ENCODE results near the gene ETAA1.

ETAA1 gene

GRCh38 chr2:67453310-67453709 lies 56.2 kb downstream of the ETAA1 start:
- TF ChIP-seq, protein P1, sequence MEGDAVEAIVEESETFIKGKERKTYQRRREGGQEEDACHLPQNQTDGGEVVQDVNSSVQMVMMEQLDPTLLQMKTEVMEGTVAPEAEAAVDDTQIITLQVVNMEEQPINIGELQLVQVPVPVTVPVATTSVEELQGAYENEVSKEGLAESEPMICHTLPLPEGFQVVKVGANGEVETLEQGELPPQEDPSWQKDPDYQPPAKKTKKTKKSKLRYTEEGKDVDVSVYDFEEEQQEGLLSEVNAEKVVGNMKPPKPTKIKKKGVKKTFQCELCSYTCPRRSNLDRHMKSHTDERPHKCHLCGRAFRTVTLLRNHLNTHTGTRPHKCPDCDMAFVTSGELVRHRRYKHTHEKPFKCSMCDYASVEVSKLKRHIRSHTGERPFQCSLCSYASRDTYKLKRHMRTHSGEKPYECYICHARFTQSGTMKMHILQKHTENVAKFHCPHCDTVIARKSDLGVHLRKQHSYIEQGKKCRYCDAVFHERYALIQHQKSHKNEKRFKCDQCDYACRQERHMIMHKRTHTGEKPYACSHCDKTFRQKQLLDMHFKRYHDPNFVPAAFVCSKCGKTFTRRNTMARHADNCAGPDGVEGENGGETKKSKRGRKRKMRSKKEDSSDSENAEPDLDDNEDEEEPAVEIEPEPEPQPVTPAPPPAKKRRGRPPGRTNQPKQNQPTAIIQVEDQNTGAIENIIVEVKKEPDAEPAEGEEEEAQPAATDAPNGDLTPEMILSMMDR (conservative IDR thresholded peaks at IDR 0.05; ENCODE audit: low read depth, low read length), result no peak
- no peak overlapping the region for H3K4me3 ChIP-seq (ENCODE audit: low read length)
- no peak for DNase-seq (ENCODE audit: low read depth)

DNA sequence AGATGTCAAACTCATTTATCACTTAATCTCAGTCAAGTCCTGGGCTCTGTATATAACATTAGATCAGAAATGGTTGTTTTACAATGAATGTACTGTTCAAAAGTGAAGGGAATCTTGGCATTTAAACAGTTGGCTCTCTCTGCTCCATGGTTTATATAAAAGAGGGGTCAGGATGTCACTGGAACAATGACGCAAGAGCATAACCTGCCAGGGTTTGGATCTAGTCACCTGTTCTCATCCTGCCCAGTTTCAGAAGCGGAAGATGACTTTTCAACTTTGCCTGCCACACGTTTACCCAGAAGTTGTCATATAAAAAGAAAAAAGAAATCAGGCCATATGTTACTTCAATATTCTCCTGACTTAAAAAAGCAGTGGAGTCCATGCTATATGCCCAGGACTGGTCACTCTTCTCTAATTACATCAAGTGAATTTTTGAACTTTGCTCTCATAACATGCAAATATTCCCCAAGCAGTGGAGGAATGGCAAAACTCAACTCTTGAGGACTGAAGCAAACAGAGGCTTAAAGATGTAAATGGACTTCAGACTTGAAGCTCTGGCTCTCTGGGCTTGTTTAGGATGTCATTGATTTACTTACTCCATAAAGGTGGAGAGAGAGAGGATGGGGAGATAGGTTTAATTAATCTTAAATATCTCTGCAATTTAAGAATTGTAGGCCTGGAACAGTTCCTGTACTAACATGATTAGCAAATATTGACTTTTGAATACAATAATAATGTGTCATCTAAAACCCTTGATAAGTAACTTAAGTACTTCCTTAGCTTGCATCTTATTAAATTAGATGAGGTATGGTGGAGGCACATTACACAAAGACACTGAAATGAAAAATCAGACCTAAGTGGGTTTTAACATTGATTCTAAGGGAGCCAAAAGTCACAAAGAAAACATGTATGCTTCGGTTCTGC lies 58.3 kb downstream of the ETAA1 start:
- H3K4me3 ChIP-seq (ENCODE audit: low read length), result no peak overlapping the region
- TF ChIP-seq, protein P1 (conservative IDR thresholded peaks at IDR 0.05; ENCODE audit: low read depth, low read length), result no peak
- no peak for DNase-seq (ENCODE audit: low read depth)

DNA sequence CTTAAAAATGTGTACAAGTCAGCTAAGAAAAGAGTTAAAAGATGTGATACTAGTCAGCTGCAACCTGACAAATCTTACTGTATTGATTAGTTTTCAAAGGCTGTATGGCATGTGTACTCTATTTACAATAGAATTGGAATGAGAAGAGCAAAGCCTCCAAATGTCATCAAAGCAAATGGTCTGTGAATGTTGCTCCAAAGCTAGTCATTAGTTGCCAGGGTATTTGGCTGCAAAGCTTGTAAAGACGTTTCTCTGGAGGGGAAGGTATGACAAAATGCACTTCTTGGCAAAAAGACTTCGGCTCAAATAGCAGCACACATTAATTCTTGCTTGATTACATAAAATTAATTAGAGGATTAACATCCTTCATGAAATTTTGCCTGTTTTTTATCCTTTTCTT lies 59.3 kb downstream of the ETAA1 start:
- TF ChIP-seq, protein P1 (conservative IDR thresholded peaks at IDR 0.05; ENCODE audit: low read depth, low read length), result no peak
- DNase-seq (ENCODE audit: low read depth), result no peak
- H3K4me3 ChIP-seq (ENCODE audit: low read length), result no peak overlapping the region

- no peak overlapping the region for H3K4me3 ChIP-seq (ENCODE audit: low read length)
- TF ChIP-seq, protein P1 (conservative IDR thresholded peaks at IDR 0.05; ENCODE audit: low read depth, low read length), result no peak
- DNase-seq (ENCODE audit: low read depth), result no peak
Observed at GRCh38 chr2:67457699-67458098, 60.6 kb downstream of the ETAA1 start.

GRCh38 chr2:67459761-67460160 lies 62.6 kb downstream of the ETAA1 start:
- TF ChIP-seq, protein P1 (conservative IDR thresholded peaks at IDR 0.05; ENCODE audit: low read depth, low read length), result no peak
- no peak for DNase-seq (ENCODE audit: low read depth)
- H3K4me3 ChIP-seq (ENCODE audit: low read length), result no peak overlapping the region

Measured in retinal pigment epithelial cell (primary cell).